ENCODE results near the gene LTA. TPM values are rescaled to one million over a fixed set of nuclear protein-coding genes. Genes with fewer than 3 reads are reported as not detected.

The LTA gene
- total RNA-seq, 1 experiment from 2014 or later, result not detected

DNA sequence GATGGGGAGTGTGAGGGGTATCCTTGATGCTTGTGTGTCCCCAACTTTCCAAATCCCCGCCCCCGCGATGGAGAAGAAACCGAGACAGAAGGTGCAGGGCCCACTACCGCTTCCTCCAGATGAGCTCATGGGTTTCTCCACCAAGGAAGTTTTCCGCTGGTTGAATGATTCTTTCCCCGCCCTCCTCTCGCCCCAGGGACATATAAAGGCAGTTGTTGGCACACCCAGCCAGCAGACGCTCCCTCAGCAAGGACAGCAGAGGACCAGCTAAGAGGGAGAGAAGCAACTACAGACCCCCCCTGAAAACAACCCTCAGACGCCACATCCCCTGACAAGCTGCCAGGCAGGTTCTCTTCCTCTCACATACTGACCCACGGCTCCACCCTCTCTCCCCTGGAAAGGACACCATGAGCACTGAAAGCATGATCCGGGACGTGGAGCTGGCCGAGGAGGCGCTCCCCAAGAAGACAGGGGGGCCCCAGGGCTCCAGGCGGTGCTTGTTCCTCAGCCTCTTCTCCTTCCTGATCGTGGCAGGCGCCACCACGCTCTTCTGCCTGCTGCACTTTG lies 3.3 kb downstream of the LTA start, which contains the start of gene TNF:
Gene TNF (plus strand): TSS at position 231 of the 567 bp plus-strand sequence. CDS start 177 bp downstream, at position 408.
- Histone ChIP-seq H4K5ac (ENCODE audit: insufficient read length, low read depth, low read length) (no peak within 1 kb of the TSS), H3T11ph (ENCODE audit: low read length) (no peak within 1 kb of the TSS), H2BK15ac (ENCODE audit: low read depth, low read length) (no peak within 1 kb of the TSS), H2BK20ac (ENCODE audit: low read depth, low read length, poor library complexity, severe bottlenecking) (no peak within 1 kb of the TSS), H3K9me3 (ENCODE audit: control insufficient read depth, low read depth, low read length) (no peaks in the 10 kb centered on the region), H3K4me1 (ENCODE audit: insufficient read depth, low read length) (no peaks in the 10 kb centered on the region), H2AK5ac (ENCODE audit: insufficient read length, low read length) (no peak within 1 kb of the TSS), H3K79me1 (ENCODE audit: insufficient read depth, low read depth, low read length, poor library complexity, severe bottlenecking) (no peaks in the 10 kb centered on the region), H3K27ac (ENCODE audit: insufficient read length, low read depth, low read length) (no peak within 1 kb of the TSS), H4K20me1 (ENCODE audit: control insufficient read depth, insufficient read depth, insufficient read length) (no peaks in the 10 kb centered on the region), H4K8ac (replicated peaks; ENCODE audit: insufficient read length, low read depth, low read length) (no peak within 1 kb of the TSS), H3K56ac (ENCODE audit: insufficient read length, low read depth, low read length) (no peak within 1 kb of the TSS), H3K18ac (ENCODE audit: insufficient read length, low read depth, low read length) (no peak within 1 kb of the TSS), H3K4ac (ENCODE audit: low read depth, low read length) (no peak within 1 kb of the TSS), H3K14ac (ENCODE audit: insufficient read depth, low read length) (no peak within 1 kb of the TSS), H2BK120ac (ENCODE audit: low read depth, low read length, poor library complexity, severe bottlenecking) (no peak within 1 kb of the TSS), H3K79me2 (ENCODE audit: insufficient read depth, low read length) (no peaks in the 10 kb centered on the region), H3K9ac (ENCODE audit: extremely low read depth, insufficient read length, low read length) (no peak within 1 kb of the TSS), H2AFZ (ENCODE audit: low read length) (no peak within 1 kb of the TSS), H3K27me3 (ENCODE audit: insufficient read depth, low read length) (no peaks in the 10 kb centered on the region), H3K4me2 (ENCODE audit: insufficient read depth, insufficient read length, low read length) (no peak within 1 kb of the TSS), H3K23ac (ENCODE audit: insufficient read length, low read depth, low read length) (no peak within 1 kb of the TSS), H3K23me2 (ENCODE audit: insufficient read length, low read depth, low read length, poor library complexity, severe bottlenecking) (peaks cover 3% of the 10 kb centered on the region), H2BK12ac (ENCODE audit: insufficient read length, low read depth, low read length) (no peak within 1 kb of the TSS), H2BK5ac (ENCODE audit: insufficient read length, low read length) (no peak within 1 kb of the TSS), H4K91ac (ENCODE audit: insufficient read length, low read depth, low read length) (no peak within 1 kb of the TSS)
- DNase-seq, result no peak
- Mint-ChIP-seq H3K4me3 (no peak within 1 kb of the TSS; a peak in 1 of 5 replicates), H3K9me3 (no peaks in the 10 kb centered on the region; a peak in 1 of 5 replicates), H3K36me3 (ENCODE audit: insufficient read depth in 1 of 3, low read depth in 3 of 3) (no peaks in the 10 kb centered on the region), H3K27me3 (ENCODE audit: low read depth) (peaks cover 33% of the 10 kb centered on the region), H3K27ac (no peak within 1 kb of the TSS), H3K4me1 (peaks cover 20 to 26% of the 10 kb centered on the region in 2 experiments)
- WGBS (ENCODE audit: extremely low coverage, insufficient read length, low lambda C conversion rate), result no CpG with 5 or more reads among the region's 19 CpGs
- TF ChIP-seq, protein P1, sequence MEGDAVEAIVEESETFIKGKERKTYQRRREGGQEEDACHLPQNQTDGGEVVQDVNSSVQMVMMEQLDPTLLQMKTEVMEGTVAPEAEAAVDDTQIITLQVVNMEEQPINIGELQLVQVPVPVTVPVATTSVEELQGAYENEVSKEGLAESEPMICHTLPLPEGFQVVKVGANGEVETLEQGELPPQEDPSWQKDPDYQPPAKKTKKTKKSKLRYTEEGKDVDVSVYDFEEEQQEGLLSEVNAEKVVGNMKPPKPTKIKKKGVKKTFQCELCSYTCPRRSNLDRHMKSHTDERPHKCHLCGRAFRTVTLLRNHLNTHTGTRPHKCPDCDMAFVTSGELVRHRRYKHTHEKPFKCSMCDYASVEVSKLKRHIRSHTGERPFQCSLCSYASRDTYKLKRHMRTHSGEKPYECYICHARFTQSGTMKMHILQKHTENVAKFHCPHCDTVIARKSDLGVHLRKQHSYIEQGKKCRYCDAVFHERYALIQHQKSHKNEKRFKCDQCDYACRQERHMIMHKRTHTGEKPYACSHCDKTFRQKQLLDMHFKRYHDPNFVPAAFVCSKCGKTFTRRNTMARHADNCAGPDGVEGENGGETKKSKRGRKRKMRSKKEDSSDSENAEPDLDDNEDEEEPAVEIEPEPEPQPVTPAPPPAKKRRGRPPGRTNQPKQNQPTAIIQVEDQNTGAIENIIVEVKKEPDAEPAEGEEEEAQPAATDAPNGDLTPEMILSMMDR (conservative IDR thresholded peaks at IDR 0.05), result no peak

All from H9 (cell line).